Amniotic epithelial cell (primary cell): ENCODE data around the gene TPM1.
A peak's percentile ranks its signal among the peaks of the same experiment; 100 is the strongest.

ENCODE experiments used
- DNase-seq: peaks from one replicate; pipeline ENCODE4 v3.0.0-alpha.2; 2010; ENCODE audit warnings: low read depth

Gene TPM1

DNA sequence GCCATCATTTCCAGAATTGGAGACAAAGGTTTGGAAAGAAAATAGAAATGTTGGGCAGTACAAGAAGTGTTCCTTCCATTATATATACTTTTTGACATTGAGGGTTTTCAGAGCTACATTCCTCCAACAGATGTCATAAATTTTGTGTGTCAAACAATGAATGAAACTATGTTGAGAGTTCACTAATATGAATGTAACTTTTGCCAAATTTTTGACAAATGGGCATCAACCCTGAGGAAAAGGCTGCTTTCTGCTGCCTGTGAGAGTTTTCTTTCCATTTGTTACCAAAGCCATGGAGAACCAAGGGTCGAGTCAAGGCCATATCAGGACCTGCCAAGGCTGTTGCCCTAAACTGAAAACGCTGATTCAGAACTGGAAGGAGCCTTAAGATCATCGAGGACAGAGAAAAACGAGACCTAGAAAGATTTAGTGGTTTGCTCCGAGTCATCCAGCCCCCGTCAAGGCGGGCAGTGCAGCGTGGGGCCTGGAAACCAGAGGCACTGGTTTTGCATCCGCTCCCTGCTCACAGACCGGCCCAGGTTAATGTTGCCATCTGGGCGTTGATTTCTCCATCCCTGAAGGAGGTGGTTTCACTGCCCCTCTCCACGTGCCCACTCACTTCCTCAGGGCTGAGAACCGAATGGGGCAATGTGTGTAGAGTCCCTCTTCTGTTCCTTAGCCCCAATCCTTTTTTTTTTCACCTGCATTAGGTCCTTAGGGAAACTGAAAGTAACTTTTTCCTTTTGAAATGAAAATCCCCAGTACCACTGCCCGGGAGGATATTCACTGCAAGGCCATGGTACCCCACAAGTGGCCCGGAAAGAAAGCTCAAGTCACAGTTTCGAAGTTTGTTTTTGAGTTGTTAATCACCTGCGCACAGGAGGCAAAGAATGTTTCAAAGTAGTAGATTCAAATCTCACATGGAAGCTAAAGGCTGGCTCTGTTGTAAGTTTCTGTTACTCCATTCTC is 32.8 kb downstream of the TPM1 start:
- DNase-seq, result peak; percentile 79

DNA sequence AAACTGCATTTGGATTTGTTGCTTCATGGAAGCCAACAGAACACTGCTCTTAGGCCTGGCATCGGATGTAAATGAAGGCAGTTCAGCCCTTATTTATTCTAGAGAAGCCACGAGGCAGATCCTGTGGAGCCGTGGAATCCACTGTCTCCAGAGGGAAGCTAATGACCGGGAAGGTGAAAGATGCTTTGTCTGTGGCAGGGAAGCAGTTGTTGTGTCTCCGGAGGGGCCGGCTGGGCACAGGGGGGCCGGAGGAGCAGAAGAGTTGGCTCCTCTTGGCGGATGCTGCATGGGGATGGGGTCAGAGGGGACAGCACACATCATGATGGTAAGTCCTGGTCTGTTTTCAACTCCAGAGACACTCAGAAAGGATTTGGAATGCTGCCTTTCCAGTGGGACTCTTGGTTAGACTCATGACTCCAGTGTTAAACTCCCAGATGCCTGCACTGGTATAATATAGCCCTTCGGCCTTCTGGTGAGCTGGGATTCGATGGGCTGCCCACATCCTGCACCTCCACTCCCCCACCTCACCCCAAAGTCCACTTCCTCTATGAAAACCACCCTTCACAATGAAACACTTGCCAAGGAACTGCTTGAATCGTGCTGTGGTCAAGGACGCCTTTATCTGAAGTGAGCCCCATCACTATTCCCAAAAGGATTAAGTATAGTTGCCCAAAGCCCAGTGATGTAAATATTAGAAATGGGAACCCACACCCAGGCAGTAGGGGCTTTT is 33.6 kb downstream of the TPM1 start:
- DNase-seq, result peak; percentile 48

DNA sequence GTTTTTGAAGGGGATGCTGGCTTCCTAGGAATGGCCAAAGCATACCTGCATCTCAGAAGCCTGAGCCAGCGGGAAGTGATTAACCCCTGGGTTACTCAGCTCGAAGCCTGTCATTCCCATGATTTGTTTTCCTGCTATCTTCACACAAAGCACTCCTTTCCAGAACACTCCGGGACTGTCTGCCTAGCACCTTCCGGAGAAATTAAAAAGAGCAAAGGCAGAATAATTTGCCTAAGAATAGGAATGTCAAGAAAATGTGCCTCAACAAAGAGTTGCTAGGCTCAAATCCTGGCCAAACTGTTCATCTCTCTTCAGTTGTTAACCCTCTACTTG is 34.1 kb downstream of the TPM1 start:
- peak; percentile 50 for DNase-seq

DNA sequence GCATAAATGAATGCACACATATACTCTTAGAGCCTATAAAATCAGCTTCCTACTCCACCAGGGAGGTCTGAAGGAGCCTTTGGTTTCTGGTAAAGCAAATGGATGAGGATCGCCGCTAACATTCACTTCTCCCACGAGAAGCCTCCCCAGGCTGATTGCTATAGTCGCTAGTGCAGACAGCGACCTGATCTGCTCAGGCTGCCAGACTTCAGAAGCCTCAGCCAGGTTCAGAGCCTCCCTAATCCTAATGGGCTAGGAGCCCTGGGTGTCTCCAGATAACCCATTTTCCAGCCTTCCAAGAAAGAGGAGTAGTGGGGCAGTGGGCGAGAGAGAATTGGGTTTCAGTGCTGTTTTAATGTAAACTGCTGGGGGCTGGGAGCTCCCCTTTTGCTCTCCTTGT is 35.4 kb downstream of the TPM1 start:
- DNase-seq, result no peak

DNA sequence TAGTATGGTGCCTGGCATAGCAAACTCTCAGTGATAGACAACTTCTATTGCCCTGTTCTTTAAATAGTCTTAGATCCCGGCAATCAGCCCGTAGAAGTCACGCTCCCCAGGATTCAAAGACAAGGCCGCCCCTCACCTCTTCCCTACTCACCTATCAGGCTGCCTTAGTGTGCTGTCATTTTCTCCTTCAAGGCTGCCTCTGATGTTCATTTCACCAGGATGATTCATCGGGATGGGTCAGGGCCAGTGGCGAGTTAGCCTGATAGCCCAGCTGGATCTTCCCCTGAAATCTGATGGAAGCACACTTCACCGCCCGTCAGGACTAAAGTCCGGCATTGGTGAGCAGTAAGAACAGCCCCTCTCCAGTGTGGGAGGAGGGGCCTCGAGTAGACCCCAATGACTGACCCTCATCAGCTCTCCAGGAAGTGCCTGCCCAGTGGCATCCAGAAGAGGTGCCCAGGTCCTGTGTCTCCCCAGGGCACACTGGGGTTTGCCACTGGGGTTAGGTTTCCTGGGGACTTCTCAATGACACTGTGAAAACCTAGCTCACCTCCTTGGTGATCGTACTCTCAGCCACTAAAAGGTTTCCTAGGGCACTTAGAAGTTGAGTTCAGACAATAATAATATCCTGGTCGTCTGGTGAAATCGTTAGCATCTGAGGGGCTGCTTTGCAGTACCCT is 37.5 kb downstream of the TPM1 start:
- DNase-seq, result peak; percentile 70

DNA sequence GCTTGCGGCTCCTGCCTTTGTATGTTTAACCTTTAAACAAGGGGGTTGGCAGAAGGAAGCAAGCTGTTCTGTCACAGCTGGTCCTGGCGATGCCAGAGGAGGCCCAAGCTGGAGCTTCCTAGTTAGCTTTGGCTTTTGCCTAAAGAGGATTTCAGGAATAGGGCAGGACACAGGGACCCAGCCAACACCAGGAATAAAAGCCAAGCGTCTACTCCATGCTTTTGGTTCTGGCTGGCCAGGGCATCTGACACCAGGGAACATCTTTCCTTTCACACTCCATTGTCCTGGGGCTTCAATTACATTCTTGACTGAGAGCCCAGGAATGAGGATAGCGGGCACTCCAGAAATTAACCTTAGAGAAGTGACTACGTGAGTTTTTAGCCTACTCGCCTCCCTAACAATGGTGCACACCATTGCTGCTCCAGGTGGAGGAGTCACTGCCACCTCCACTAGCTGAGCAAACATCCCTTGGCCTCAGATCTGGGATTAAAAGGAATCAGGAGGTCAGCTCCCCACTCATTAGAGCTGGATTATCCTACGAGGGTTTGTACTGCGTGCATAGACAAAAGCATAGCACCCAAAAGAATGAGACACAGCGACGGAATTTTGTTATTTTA is 38.2 kb downstream of the TPM1 start:
- DNase-seq, result no peak

DNA sequence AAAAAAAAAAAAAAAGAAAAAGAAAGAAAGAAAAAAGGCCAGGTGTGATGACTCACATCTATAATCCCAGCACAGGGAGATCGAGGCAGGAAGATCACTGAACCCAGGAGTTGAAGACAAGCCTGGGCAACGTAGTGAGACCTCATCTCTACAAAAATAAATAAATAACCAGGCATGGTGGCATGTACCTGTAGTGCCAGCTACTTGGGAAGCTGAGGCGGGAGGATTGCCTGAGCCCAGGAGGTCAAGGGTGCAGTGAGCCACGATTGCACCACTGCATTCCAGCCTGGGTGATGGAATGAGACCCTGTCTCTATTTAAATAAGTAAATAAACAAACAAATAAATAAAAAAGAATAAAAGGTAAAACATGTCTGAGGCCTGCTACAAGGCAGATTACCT is 39.8 kb downstream of the TPM1 start:
- no peak for DNase-seq

DNA sequence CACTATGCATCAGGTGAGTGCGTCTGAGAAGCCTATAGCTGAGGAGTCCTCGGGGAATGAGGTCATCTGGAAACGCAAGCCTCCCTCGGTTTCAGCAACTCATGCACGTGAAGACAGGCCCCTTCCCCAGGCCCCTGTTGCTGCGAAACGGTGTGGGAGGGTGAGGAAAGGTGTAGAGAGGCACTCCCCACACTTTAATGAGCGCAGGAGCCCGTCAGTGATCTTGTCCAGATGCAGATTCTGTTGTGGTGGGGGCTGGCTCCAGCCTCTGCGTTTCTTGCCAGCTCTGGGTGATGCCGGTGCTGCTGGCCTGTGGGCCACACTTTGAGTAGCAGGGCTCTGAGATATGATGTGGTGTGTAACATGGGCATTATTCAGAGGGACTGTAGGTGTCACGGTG is 40.5 kb downstream of the TPM1 start:
- peak; percentile 53 for DNase-seq

DNA sequence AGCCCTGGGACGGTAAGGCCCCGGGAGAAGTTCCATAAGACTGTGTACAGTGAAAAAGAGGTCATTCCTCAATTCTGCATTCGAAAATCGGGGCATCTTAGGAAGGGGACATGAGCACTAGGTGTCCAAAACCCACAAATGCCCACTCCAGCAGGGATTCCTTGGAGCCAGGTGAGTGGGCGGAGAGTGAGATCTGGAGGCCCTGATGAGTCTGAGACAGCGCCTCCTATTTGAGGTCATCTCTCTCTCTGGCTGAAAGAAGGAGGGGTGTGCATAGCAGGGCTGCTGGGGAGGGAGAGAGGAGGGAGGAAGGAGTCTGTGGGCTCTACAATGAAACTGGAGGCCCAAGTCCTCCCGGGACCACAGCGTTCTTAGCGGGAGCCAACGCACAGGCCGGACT is 41.0 kb downstream of the TPM1 start:
- no peak for DNase-seq

DNA sequence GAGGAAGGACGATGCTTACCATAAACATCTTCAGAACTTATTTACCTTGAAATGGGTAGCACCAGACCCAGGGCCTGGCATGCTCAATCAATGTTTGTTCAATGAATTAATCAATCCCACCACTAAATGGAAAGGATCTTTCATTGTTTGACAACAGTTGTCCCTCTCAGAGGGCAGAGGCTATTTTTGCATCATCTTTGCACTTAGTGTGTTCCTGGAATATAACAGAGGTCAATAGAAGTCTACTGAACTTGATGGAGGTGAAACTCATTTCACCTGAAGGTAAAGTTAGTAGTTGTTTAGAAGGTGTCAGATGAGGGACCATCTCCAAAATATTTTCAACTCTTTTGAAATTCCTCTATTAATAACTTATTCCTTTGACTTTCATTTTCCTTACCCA is 42.3 kb downstream of the TPM1 start:
- DNase-seq, result no peak

DNA sequence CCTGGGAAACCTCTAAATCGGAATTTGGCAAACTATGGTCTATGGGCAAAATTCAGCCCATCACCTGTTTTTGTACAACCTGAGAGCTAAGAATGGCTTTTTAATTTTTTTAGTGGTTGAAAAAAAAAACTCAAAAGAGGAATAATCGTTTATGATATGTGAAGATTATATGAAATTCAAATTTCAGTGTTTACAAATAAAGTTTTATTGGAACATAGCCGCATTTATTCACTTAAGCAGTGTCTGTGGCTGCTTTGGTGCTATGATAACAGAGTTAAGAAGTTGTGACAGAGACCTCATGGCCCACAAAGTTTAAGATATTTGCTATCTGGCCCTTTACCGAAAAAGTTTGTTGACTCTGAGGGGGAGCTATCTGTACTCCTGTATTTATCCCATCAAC is 42.7 kb downstream of the TPM1 start:
- no peak for DNase-seq

DNA sequence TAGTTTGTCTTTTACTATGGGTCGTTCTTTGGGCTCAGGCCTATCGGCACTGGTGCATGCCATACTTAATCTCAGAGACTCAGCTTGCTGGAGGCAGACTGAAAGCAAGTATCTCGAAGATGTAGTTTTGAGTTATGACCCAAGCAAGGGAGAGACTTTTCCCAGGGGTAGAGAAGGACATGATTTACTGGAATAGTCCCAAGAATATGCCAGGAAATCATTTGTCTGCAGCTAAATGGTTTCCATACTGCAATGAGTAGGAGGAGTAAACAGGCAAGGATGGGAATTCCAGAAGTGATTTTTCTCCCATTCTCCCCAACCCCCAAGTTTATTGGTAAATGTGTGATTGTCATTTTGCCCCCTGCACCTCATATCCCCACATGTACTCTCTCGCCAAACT is 43.7 kb downstream of the TPM1 start:
- DNase-seq, result peak; percentile 86

DNA sequence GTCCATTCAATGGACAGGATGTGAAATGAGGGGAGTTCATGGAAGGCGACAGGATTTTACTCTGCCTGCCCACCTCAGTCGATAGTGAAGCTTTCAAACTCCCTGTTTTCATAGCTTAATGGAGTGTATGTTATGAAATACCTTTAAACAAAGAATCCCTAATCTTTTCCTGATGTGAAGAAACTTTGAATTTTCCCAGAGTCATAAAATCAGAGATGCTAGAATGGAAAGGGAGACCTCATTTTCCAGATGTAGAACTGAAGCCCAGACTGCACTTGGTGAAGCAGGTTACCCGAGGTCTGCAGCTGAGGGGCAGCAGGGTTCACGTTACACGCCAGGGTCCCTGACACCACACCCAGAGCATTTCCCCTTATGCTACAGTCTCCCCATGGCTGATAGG is 44.4 kb downstream of the TPM1 start:
- no peak for DNase-seq

DNA sequence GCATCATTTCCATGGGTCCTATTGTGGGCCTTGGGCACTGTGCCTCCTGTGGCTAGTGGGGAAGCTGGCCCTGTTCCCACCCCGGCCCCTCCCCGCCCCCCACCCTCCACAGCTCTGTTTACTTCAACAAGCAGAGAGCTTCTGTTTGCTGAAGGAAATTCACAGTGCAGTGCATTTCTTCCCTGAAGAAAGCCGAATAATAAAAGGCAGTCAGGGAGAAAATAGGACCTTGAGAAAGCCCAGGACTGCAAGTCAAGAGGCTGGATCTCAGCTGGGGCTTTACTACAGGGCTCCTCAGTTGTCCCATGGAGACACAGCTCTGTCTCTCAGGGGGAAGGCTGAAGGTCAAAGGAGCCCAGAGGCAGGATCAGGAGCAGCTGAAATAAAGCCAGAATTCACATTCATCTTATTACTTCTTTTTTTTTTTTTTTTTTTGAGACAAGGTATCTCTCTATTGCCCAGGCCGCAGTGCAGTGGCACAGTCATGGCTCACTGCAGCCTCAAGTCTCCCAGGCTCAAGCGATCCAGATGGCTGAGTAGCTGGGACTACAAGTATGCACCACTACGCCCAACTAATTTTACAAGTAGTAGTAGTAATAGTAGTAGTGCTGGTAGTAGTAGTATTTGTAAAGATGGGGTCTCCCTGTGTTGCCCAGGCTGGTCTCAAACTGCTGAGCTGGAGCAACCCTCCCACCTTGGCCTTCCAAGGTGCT is 46.1 kb downstream of the TPM1 start:
- DNase-seq, result no peak

DNA sequence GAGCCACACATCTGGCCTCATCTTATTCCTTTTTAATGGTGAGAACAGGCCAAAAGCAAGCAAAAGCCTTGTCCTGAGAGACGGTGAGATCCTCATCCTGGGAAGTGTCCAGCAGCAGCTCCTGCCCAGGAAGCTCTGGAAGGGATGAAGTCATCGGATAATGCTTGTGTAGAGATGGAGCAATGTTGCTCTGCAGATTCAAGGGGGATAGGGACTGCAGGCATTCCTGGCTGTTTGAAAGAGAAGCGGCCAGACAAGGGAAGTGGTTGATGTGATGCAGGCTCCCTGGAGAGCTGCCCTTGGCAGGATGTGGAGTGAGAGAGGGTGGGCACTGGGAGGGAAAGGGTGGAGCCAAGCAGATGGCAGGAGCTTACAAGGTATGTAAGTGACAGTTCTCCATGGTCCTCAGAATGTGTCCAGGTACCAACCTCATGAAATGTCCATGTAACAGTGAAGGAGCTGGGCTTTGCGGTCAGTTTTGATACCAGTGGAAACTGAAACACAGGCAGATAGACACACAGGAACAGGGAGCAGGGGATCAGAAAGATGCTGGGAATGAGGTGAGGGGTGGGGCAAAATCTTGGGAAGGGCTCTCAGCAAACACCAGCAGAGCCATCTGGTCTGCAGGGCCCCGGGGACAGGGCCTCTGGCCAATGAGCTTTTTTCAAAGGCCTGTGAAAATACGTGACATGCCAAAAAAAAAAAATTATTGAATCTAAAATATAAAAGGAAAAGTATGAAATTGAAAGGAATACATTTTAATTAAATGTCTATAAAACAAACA is 46.9 kb downstream of the TPM1 start:
- peak; percentile 98 for DNase-seq

DNA sequence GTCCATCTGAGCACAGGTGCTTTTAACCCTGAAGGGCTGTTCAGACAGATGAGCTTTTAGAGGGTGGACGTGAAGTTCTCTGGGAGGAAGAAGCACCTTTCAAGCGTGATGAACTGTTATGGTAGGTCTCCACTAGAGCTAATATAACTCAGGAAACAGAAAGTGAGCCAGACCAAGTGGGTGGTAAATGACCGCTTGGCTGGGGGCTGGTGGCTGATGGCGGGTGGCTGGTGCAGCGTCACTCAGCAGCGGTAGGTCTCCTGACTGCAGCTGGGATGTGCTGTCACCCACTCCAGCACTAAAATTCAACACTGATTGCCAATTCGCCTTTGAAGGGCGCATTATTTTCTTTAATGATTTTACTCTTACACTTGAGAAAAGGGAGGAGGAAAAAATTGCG is 47.9 kb downstream of the TPM1 start:
- DNase-seq, result no peak

DNA sequence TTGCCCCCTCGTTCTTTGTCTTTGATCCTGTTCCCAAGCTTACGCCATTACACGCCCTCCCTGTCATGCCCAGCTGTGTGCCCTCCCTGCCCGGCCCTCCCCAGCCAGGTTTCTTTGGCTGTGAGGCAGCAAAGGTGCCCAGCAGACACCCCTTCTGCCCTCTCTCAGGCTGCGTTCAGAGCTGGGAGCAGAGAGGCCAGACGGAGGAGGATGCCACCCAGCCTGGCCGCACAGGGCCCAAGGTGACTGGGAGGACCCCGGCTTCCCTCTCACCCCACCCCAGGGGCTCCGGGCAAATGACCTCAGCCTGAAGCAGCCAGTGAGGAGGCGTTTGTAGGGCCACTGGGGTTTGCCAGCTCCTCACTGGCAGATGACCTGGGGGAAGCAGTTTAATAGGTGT is 48.3 kb downstream of the TPM1 start:
- DNase-seq, result no peak

DNA sequence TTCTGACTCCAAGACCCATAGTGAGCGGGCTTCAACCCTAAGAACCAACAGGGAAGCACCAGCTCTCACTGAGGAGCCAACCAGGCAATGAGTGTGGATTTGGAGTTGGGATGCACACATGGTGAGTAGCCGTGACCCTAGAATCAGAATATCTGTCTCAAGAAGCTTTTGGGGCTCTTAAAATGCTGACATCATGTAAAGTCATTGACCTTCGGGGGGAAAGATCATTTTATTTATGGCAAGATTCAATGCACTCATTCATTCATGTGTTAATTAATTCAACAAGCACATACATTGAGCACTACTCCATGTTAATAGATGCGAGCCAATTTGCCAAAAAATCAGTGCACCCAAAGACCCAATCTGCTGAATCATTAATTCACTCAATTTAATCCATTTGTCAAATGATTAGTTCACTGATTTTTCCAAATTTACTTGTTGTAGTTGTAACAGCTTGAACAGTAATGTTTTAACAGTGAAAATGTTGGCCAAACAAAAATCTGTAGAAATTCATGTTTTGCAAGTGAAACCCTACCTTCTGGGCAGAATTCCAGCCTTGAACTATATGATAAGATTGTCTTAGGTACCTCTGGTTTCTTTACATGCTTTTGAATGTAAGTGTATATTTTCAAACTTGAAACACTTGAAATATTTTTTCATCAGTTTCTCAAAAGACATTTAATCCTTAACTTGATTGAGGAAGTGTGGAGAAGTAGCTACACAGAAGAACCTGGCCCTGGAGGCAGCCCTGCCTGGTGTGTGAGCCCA is 49.3 kb downstream of the TPM1 start:
- no peak for DNase-seq

DNA sequence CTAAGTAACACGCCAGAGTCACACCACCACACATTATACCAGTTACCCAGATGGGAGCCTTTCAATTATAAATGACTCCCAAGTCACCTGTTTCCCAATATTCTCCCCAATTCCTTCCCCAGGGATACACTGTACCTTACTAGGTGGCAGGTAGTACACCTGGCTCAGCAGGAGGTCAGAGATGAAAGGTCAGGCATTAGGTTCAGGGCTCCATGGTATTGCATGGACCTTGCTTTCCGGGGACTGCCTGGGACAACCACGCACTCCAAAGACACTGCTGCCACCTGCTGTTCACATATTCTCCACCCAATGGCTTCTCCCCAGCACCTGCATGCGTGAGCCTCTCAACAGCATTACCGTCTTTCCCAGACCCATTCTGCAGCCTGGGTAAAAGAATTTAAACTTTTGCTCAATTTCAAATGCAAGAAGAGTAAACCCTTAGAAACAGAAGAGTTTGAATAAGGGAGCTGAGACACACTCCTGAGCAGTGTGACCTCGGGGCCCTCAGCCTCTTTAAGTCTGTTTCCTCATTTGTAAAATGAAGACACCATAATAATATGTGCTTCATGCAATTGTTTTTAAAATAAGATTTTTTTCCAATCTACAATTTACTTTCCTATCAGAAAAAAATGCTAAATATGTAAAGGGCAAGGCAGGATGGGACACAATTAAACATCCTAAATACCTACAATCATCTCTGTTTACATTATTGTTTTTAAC is 51.1 kb downstream of the TPM1 start:
- peak; percentile 72 for DNase-seq
